HCT116 (cell line): ENCODE data around the gene RNF217.

Source experiments
- CTCF ChIP-seq, 3 experiments: fragments of 200-600 bp in 1 of 3; sonication (generic) in 1 of 3; IDR thresholded peaks in 2 of 3; conservative IDR thresholded peaks in 1 of 3; 2 replicates each; pipeline ENCODE4 v1.5.1; 2012 to 2017; ENCODE audit warnings: low read depth in 2 of 3, low read length in 2 of 3, antibody characterized with exemption in 1 of 3, borderline replicate concordance in 1 of 3, control low read depth in 1 of 3, mild to moderate bottlenecking in 1 of 3, mixed read lengths in 1 of 3, mixed run types in 1 of 3, moderate library complexity in 1 of 3; ENCODE audit not compliant: insufficient read depth in 1 of 3
- EZH2 ChIP-seq: fragments of 200-600 bp; sonication (generic); IDR thresholded peaks from 2 replicates; pipeline ENCODE4 v1.6.1; 2017; ENCODE audit warnings: antibody characterized with exemption, mixed run types
- EZH2phosphoT487 ChIP-seq: fragments of 200-600 bp; IDR thresholded peaks from 2 replicates; pipeline ENCODE4 v1.6.1; 2018; ENCODE audit warnings: antibody characterized with exemption, borderline replicate concordance
- JUND ChIP-seq: IDR thresholded peaks from 2 replicates; pipeline ENCODE4 v1.6.1; 2012
- POLR2A ChIP-seq: IDR thresholded peaks from 2 replicates; pipeline ENCODE4 v1.7.0; 2011; ENCODE audit warnings: borderline replicate concordance; ENCODE audit not compliant: insufficient read depth, insufficient read length; ENCODE audit errors: extremely low read depth
- POLR2AphosphoS5 ChIP-seq: IDR thresholded peaks from 2 replicates; pipeline ENCODE4 v1.6.1; 2011; ENCODE audit warnings: mild to moderate bottlenecking, low read depth, low read length, moderate library complexity
- REST ChIP-seq: IDR thresholded peaks from 2 replicates; pipeline ENCODE4 v1.6.1; 2012; ENCODE audit warnings: low read depth
- SIN3A ChIP-seq: IDR thresholded peaks from 2 replicates; pipeline ENCODE4 v1.6.1; 2012; ENCODE audit warnings: low read depth
- SP1 ChIP-seq: IDR thresholded peaks from 2 replicates; pipeline ENCODE4 v1.6.1; 2012; ENCODE audit warnings: low read depth

- TF ChIP-seq CTCF (IDR thresholded peaks at IDR 0.05 in 2 of 3, conservative IDR thresholded peaks at IDR 0.05 in 1 of 3; ENCODE audit: borderline replicate concordance in 1 of 3, insufficient read depth in 1 of 3, low read depth in 2 of 3, low read length in 2 of 3) (no peak), EZH2phosphoT487 (no peak), POLR2AphosphoS5 (no peak), POLR2A (no peak), SP1 (no peak), JUND (no peak), REST (no peak), SIN3A (no peak), EZH2 (no peak)
Measured at GRCh38 chr6:124983383-124984083, 21.3 kb downstream of the RNF217 start.
